Bronchial epithelial cell (primary cell): ENCODE measurements around the gene MIXL1. TPM values are rescaled to one million over a fixed set of nuclear protein-coding genes. Genes with fewer than 3 reads are reported as not detected.

ENCODE experiments used
- DNase-seq: peaks from one replicate; pipeline ENCODE4 v3.0.0-alpha.2; 2010; ENCODE audit warnings: low read depth
- FAIRE-seq: peaks from 2 replicates; lab custom pipeline; 2011; peaks lifted over from hg19 to GRCh38; lab: Jason Lieb, UNC
- H3K27me3 ChIP-seq: 2 replicates; pipeline ENCODE4 v1.5.1; 2011; ENCODE audit warnings: low read length; ENCODE audit not compliant: control insufficient read depth, insufficient read depth
- H3K36me3 ChIP-seq: 2 replicates; pipeline ENCODE4 v1.5.1; 2011; ENCODE audit warnings: low read length; ENCODE audit not compliant: control insufficient read depth, insufficient read depth
- H3K4me3 ChIP-seq: 2 replicates; pipeline ENCODE4 v1.5.1; 2011; ENCODE audit warnings: mild to moderate bottlenecking, low read depth, low read length, control low read depth
- total RNA-seq: library from RNA; depleted of rRNA; stranded (reverse); fragments of >200 nt; gene quantifications from 2 replicates; pipeline ENCODE4 v1.2.1, GENCODE V29; 2014
- TF ChIP-seq, protein P1 (sequence below): IDR thresholded peaks from 2 replicates; pipeline ENCODE4 v1.5.1; 2011; ENCODE audit warnings: mild to moderate bottlenecking, moderate library complexity, low read length, control low read depth, inconsistent platforms; ENCODE audit not compliant: insufficient read depth, severe bottlenecking

MIXL1 gene
- total RNA-seq, 1 donor from 2014 or later: not detected

- DNase-seq (no peak), FAIRE-seq (no peak)
- Histone ChIP-seq H3K36me3 (peaks cover 2% of the 10 kb centered on the region), H3K4me3 (no peak overlapping the region), H3K27me3 (no peaks in the 10 kb centered on the region)
- TF ChIP-seq, protein P1, sequence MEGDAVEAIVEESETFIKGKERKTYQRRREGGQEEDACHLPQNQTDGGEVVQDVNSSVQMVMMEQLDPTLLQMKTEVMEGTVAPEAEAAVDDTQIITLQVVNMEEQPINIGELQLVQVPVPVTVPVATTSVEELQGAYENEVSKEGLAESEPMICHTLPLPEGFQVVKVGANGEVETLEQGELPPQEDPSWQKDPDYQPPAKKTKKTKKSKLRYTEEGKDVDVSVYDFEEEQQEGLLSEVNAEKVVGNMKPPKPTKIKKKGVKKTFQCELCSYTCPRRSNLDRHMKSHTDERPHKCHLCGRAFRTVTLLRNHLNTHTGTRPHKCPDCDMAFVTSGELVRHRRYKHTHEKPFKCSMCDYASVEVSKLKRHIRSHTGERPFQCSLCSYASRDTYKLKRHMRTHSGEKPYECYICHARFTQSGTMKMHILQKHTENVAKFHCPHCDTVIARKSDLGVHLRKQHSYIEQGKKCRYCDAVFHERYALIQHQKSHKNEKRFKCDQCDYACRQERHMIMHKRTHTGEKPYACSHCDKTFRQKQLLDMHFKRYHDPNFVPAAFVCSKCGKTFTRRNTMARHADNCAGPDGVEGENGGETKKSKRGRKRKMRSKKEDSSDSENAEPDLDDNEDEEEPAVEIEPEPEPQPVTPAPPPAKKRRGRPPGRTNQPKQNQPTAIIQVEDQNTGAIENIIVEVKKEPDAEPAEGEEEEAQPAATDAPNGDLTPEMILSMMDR: no peak
Observed at GRCh38 chr1:226233293-226233692, 9.8 kb downstream of the MIXL1 start.

GRCh38 chr1:226233806-226234205 lies 10.3 kb downstream of the MIXL1 start:
- TF ChIP-seq, protein P1: no peak
- H3K4me3 ChIP-seq: no peak overlapping the region
- H3K36me3 ChIP-seq: peaks cover 2% of the 10 kb centered on the region
- no peaks in the 10 kb centered on the region for H3K27me3 ChIP-seq
- DNase-seq (no peak), FAIRE-seq (no peak)

DNA sequence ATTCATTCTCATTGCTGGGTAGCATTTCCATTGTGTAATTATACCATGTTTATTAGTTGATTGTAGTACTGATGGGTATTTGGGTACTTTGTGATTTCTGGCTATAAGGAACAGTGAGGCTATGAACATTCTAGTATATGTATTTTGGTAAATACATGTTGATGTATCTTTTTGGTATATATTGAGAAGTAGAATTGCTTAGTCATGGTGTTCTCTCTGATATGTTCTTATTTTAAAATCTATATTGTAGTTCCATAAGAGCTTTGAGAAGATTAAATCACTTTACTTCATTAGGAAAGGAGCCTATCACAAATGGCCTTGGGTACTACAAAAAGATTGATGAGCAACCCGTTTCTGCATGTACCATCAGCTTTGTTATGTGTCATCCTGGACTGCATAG lies 13.4 kb downstream of the MIXL1 start:
- peak; percentile 4 for DNase-seq
- H3K36me3 ChIP-seq: peaks cover 2% of the 10 kb centered on the region
- TF ChIP-seq, protein P1: no peak
- no peaks in the 10 kb centered on the region for H3K27me3 ChIP-seq
- H3K4me3 ChIP-seq: no peak overlapping the region
- FAIRE-seq: no peak

DNA sequence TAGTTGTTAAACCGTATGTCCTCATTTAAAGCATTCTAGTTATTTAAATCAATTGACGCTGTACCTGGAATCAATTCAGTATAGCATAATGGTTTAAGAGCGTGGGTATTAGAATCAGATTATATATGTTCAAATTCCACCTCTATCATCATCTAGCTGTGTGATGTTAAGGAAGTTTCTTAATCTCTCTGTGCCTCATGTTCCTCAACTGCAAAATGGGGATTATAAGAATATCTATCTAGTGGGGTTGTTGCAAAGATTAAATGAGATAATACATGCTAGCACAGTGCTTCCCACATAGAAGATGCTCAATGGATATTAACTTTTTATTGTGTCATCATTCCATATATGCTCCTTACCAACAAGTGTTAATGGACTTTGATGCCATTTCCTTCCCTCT lies 16.0 kb downstream of the MIXL1 start:
- Histone ChIP-seq H3K4me3 (no peak overlapping the region), H3K36me3 (no peaks in the 10 kb centered on the region), H3K27me3 (no peaks in the 10 kb centered on the region)
- TF ChIP-seq, protein P1: no peak
- DNase-seq (no peak), FAIRE-seq (no peak)

DNA sequence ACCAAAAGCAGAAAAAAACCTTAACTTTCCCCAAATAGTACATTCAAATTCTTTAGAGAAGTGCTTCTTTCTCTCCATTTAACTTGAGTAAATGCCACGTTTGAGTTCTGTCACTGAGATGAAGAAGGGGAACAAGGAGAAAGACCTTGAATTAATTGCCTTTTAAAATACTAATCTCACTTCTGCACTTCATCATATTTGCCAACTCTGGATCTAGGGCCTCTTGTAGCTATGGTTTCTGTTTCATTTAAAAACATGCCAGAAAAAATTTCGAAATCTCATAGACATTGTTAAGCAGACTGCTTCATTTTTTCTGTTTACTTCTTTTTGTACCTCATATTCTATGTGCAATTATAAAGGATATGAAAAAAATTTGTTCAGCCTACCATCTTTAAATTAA lies 24.6 kb downstream of the MIXL1 start:
- Histone ChIP-seq H3K27me3 (no peaks in the 10 kb centered on the region), H3K4me3 (no peak overlapping the region), H3K36me3 (no peaks in the 10 kb centered on the region)
- DNase-seq (no peak), FAIRE-seq (no peak)
- TF ChIP-seq, protein P1: no peak

DNA sequence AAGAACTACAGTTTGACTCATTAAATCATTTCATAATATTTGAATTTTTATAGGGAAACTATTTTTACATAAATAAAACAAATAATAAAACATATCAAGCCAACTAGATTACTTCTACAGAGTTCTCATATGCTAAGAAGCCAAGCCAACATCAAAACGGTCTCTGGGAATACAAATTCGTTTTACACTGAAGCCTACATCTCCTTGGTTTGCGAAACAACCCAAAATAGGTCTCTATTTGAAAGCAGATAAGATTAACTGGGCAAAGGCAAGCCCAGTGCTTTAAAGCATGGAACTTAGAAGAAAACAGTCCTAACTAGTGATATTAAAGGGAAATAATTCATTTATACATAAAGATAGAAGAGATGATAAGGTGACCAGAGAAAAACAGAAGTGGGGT lies 25.3 kb downstream of the MIXL1 start:
- TF ChIP-seq, protein P1: no peak
- no peak for FAIRE-seq
- H3K4me3 ChIP-seq: no peak overlapping the region
- H3K36me3 ChIP-seq: no peaks in the 10 kb centered on the region
- DNase-seq: no peak
- H3K27me3 ChIP-seq: no peaks in the 10 kb centered on the region
